Panc1 (cell line): ENCODE results near the gene ZNF830. TPM values are rescaled to one million over a fixed set of nuclear protein-coding genes. Genes with fewer than 3 reads are reported as not detected.

Source experiments
- ATAC-seq: fragments of 200-7000 bp; cut with Tn5 transposase; 2 replicates; pipeline ENCODE4 v1.9.1; 2020; ENCODE audit warnings: mild to moderate bottlenecking, moderate library complexity
- BruUV-seq: library from RNA; stranded (reverse); fragments of 400-500 nt; replicated peaks from 2 replicates; lab custom pipeline; 2021; lab: Mats Ljungman, UMichigan
- CTCF ChIA-PET: fragments of 300-600 bp; sonication (Branson Sonifier 250); formaldehyde crosslinking; loops from one replicate; lab custom pipeline; 2022; ENCODE audit warnings: antibody characterized with exemption; lab: Charles Lee
- POLR2A ChIA-PET: fragments of 300-600 bp; sonication (Branson Sonifier 250); formaldehyde crosslinking; loops from one replicate; lab custom pipeline; 2022; ENCODE audit warnings: antibody characterized with exemption; lab: Charles Lee
- DNase-seq: peaks from one replicate; pipeline ENCODE4 v3.0.0-alpha.2; 2010; ENCODE audit warnings: low read depth, low spot score
- H3K27ac ChIP-seq: 2 replicates; pipeline ENCODE4 v1.5.1; 2011; ENCODE audit warnings: mild to moderate bottlenecking, low read length, inconsistent platforms
- H3K27me3 ChIP-seq: fragments of 200-500 bp; sonication (Bioruptor generic); 2 replicates; pipeline ENCODE4 v1.6.0; 2014; ENCODE audit warnings: low read length, inconsistent platforms; ENCODE audit not compliant: control insufficient read depth, insufficient read depth
- H3K36me3 ChIP-seq: fragments of 200-500 bp; sonication (Bioruptor generic); 2 replicates; pipeline ENCODE4 v1.5.1; 2014; ENCODE audit warnings: inconsistent platforms, mild to moderate bottlenecking, low read length, moderate library complexity; ENCODE audit not compliant: control insufficient read depth, insufficient read depth
- H3K4me1 ChIP-seq: 2 replicates; pipeline ENCODE4 v1.5.1; 2011; ENCODE audit warnings: inconsistent platforms, mild to moderate bottlenecking, low read length, moderate library complexity; ENCODE audit not compliant: control insufficient read depth, insufficient read depth
- H3K4me3 ChIP-seq, 2 experiments: 2 replicates each; pipeline ENCODE4 v1.5.1; 2011 to 2012; ENCODE audit warnings: low read depth in 2 of 2, low read length in 2 of 2, mild to moderate bottlenecking in 2 of 2, inconsistent platforms in 1 of 2, moderate library complexity in 1 of 2
- H3K9me3 ChIP-seq: fragments of 200-500 bp; sonication (Bioruptor generic); 2 replicates; pipeline ENCODE4 v1.5.1; 2014; ENCODE audit warnings: low read depth, mild to moderate bottlenecking, inconsistent platforms, low read length, moderate library complexity; ENCODE audit not compliant: control insufficient read depth, insufficient read depth
- CTCF ChIP-seq: fragments of 450-650 bp; IDR thresholded peaks from 2 replicates; pipeline ENCODE4 v1.5.1; 2017; ENCODE audit warnings: mild to moderate bottlenecking
- POLR2AphosphoS5 ChIP-seq: IDR thresholded peaks from 2 replicates; pipeline ENCODE4 v1.6.1; 2012; ENCODE audit warnings: mild to moderate bottlenecking, low read depth, low read length, moderate library complexity
- REST ChIP-seq, 2 experiments: IDR thresholded peaks; 2 replicates each; pipeline ENCODE4 v1.6.1; 2011 to 2012; ENCODE audit warnings: low read depth in 2 of 2, control low read depth in 1 of 2, low read length in 1 of 2, mild to moderate bottlenecking in 1 of 2, moderate library complexity in 1 of 2; ENCODE audit not compliant: insufficient read depth in 1 of 2
- SIN3A ChIP-seq: IDR thresholded peaks from 2 replicates; pipeline ENCODE4 v1.6.1; 2012; ENCODE audit warnings: low read depth, mild to moderate bottlenecking, low read length, moderate library complexity, borderline replicate concordance; ENCODE audit not compliant: insufficient read depth
- TCF7L2 ChIP-seq: IDR thresholded peaks from 2 replicates; pipeline ENCODE4 v1.6.1; 2011; ENCODE audit warnings: mild to moderate bottlenecking, low read depth, low read length, inconsistent platforms
- in situ Hi-C: cut with HindIII; loops from 2 replicates; pipeline ENCODE4 v1.10.0; 2016; ENCODE audit warnings: low sequenced_read_pairs, low pct_unique_long_range_greater_than_20kb
- intact Hi-C: fragments of 100-400 bp; cut with micrococcal nuclease; formaldehyde crosslinking; loops from one replicate; pipeline ENCODE4 v1.10.0; 2022; ENCODE audit not compliant: unreplicated experiment
- total RNA-seq: library from RNA; stranded (reverse); gene quantifications from one replicate; pipeline ENCODE4 v1.2.1, GENCODE V29; 2021; ENCODE audit not compliant: unreplicated experiment

The ZNF830 gene
- total RNA-seq, 1 experiment from 2014 or later = 17.5 TPM

DNA sequence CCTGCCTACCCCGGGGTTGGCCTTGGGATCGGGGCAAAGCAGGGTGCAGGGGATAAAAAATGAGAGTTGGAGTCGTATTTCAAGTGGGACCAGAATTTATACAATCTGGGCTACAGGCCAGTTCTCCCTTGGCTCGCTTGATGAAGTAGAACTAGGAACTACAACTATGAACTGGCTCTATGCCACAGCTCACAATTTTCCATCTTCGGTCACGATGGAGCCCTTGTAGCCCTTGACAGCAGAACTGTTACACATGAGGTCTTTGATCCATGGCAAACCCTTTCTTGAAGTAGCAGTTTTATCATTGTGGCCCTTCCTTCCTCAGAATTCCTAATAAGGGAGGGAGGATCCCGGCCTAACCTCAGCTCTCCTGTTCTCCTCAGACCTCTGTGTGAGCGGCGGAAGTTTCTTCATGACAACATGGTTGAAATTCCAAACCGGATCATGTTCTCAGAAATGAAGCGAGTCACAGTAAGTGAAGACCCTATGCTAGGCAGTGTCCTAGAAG is 36.1 kb downstream of the ZNF830 start:
- DNase-seq (no peak), ATAC-seq (no peak)
- Histone ChIP-seq H3K27me3 (no peaks in the 10 kb centered on the region), H3K36me3 (peaks cover 3% of the 10 kb centered on the region; the same call in 1 of the 2 replicates), H3K27ac (no peak overlapping the region), H3K4me1 (no peaks in the 10 kb centered on the region), H3K4me3 (no peak overlapping the region), H3K9me3 (no peaks in the 10 kb centered on the region)
- TF ChIP-seq CTCF (no peak), POLR2AphosphoS5 (no peak), REST (IDR thresholded peaks at IDR 0.05; ENCODE audit: insufficient read depth in 1 of 2, low read depth in 2 of 2, low read length in 1 of 2) (no peak), TCF7L2 (no peak), SIN3A (no peak)
- in situ Hi-C loops (no loop called here), intact Hi-C loops (no loop called here)
- ChIA-PET POLR2A (interaction anchor here (0.6 kb wide), 1 partner anchor 105 kb away, joined by 3 read pairs; no protein-coding TSS in a partner anchor), CTCF (no interaction called here)
- no TSS peak for BruUV-seq

DNA sequence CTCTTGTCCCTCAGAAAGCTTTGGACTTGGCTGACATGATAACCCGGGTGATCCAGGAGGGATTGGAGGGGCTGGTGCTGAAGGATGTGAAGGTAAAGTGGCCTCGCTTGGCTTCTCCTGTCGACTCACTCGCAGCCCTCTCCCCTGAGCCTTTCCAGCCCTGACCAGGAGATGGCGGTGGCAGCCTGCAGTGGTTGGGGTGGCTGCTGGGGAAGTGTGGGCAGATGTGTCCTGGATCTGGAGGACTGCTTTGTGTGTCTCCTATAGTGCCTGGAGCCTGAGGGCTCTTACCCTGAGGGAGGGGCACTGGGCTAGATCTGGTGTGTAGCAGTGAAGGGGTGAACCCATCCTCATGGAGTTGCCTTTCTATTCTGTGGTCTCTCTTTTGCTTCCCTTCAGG is 36.9 kb downstream of the ZNF830 start:
- ATAC-seq (peak; percentile 92), DNase-seq (no peak)
- Histone ChIP-seq H3K27me3 (no peaks in the 10 kb centered on the region), H3K9me3 (no peaks in the 10 kb centered on the region), H3K4me3 (no peak overlapping the region), H3K4me1 (no peaks in the 10 kb centered on the region), H3K27ac (no peak overlapping the region), H3K36me3 (peaks cover 3% of the 10 kb centered on the region; the same call in 1 of the 2 replicates)
- in situ Hi-C loops = no loop called here
- ChIA-PET POLR2A (no interaction called here), CTCF (interaction anchor here (1.0 kb wide), 1 partner anchor 121 kb away, joined by 3 read pairs; no protein-coding TSS in a partner anchor)
- intact Hi-C loops = loop anchor here (2.0 kb wide), 1 partner anchor 121 kb away; the partner anchor contains the start of gene RAD51D
- TF ChIP-seq SIN3A (no peak), REST (IDR thresholded peaks at IDR 0.05; ENCODE audit: insufficient read depth in 1 of 2, low read depth in 2 of 2, low read length in 1 of 2) (0 out of 4 replicates have a peak, but pooled peaks of 1 of the 2 experiments have one; percentile 33), CTCF (peak; percentile 87)
- no TSS peak for BruUV-seq
